HG03139 (cell line): ENCODE measurements around the gene GAGE10.
"Not testable (repeated sequence)": the region's sequence is repeated elsewhere in the genome, so short reads cannot be mapped to it uniquely, and the experiment has no call there.

ENCODE experiments used
- ATAC-seq: cut with Tn5 transposase; IDR thresholded peaks from one replicate; pipeline ENCODE4 v1.9.1; 2021; ENCODE audit not compliant: unreplicated experiment

The GAGE10 gene

DNA sequence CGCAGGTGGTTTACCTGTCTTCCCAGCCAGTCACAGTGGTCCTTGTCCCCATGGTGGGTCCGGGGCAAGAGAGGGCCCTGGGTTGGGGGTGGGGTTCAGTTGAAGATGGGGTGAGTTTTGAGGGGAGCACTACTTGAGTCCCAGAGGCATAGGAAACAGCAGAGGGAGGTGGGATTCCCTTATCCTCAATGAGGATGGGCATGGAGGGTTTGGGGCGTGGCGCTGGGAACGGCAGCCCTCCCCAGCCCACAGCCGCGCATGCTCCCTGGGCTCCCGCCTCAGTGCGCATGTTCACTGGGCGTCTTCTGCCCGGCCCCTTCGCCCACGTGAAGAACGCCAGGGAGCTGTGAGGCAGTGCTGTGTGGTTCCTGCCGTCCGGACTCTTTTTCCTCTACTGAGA is 18.3 kb downstream of the GAGE10 start, which contains the start of gene GAGE12J:
GAGE12J (plus strand) TSS at position 301 of the 400 bp plus-strand sequence. CDS start 1,157 bp downstream, outside the sequence.
- ATAC-seq = not testable (repeated sequence)

- ATAC-seq = not testable (repeated sequence)
These were observed 18.8 kb downstream of the GAGE10 start for GRCh38 chrX:49322266-49322665.

GRCh38 chrX:49323735-49324134 is 20.3 kb downstream of the GAGE10 start:
- ATAC-seq = not testable (repeated sequence)

DNA sequence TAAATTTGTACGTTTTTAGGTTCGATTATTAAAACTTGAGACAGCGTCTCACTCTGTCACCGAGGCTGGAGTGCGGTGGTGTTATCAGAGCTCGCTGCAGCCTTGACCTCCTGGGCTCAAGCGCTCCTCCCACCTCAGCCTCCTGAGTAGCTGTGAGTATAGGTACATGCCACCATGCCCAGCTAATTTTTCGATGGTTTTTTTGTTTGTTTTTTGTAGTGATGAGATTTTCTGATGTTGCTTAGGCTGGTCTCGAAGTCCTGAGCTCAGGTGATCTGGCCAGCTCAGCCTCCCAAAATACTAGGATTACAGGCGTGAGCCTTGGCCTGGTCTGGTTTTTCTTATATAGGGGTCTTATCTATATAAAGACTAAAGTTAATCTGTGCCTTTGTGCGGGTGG is 27.0 kb downstream of the GAGE10 start:
- ATAC-seq = not testable (repeated sequence)

DNA sequence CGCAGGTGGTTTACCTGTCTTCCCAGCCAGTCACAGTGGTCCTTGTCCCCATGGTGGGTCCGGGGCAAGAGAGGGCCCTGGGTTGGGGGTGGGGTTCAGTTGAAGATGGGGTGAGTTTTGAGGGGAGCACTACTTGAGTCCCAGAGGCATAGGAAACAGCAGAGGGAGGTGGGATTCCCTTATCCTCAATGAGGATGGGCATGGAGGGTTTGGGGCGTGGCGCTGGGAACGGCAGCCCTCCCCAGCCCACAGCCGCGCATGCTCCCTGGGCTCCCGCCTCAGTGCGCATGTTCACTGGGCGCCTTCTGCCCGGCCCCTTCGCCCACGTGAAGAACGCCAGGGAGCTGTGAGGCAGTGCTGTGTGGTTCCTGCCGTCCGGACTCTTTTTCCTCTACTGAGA is 27.8 kb downstream of the GAGE10 start, which contains the start of gene GAGE13:
GAGE13 (plus strand) TSS at position 301 of the 400 bp plus-strand sequence. CDS start 1,156 bp downstream, outside the sequence.
- not testable (repeated sequence) for ATAC-seq

GRCh38 chrX:49331841-49332240 is 28.4 kb downstream of the GAGE10 start:
- not testable (repeated sequence) for ATAC-seq

DNA sequence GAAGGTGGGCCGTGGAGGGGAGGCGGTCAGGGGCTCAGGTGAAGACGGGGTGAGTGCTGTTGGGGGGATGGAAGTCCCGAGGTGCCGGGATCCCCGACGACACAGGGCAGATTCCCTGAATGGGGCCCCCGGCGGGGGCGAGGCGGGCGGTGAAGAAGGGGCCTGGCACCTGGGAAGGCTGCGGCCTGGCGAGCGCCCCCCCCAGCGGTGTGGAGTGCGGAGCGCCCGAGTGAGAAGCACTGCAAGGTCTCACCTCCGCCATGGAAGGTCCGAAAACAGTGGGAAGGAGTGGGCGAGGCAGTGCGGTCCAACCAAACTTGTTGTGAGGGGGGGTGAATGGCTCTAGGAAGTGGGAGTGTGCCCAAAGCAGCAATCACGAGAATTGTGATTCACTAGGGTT is 38.0 kb downstream of the GAGE10 start:
- ATAC-seq = not testable (repeated sequence)

DNA sequence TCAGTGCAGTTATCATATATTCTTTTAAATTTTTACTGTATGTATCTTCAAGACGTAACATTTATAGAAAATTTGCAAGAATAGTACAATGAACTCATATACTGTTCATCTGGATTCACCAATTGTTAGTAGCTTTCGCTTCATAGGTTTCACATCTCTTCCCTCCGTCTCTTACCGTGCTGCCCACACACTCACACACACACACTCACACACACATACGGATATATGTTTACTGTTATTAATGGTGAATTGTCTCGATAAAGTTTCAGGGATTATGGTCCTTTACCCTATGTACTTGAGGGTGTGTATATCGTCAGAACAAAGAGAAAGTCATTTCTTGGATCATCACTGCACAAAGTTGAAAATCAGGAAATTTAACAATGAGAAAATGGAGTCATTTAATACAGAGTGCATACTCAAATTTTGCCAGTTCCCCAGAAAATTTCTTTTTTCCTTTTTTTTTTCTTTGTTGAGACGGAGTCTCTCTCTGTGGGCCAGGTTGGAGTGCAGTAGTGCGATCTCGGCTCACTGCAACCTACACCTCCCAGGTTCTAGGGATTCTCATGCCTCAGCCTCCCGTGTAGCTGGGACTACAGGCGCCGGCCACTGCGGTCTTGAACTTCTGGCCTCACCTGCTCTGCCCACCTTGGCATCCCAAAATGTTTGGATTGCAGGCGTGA is 41.2 kb downstream of the GAGE10 start:
- ATAC-seq = not testable (repeated sequence)

DNA sequence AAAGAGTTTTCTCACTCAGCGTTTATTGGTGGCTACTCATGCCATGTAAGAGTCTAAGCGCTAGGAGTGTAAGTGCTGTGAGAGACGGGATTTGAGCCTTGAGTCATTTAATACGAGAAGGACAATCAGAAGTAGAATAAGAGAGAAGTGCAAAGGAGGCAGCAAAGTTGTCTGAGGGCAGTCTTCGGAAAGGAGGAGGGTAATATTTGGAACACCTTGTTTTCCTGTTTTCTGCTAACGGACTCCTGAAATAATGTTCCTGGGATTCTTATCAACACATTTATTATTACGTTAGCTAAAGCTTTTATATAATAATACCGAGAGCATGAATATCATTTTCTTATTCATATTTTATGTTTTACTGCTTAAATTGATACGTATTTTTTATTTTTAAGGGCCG is 42.0 kb downstream of the GAGE10 start:
- not testable (repeated sequence) for ATAC-seq

DNA sequence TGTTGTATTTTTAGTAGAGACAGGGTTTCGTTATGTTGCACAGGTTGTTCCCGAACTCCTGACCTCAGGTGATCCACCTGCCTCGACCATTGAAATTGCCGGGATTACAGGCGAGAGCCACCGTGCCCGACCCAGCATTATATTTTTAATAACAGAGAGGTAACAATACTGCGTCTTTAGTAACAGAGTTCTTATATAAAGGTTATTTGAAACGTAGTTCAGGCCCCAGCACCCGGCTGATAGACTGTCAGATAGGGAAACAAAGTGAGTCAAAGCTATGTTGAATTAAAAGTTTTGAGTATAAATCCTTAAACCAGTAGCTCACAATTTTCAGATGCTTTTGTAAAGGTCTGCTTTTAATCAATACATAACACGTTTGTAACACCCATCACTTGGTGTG is 42.7 kb downstream of the GAGE10 start:
- not testable (repeated sequence) for ATAC-seq
